ENCODE results near the gene CATSPERB. TPM values are rescaled to one million over a fixed set of nuclear protein-coding genes. Genes with fewer than 3 reads are reported as not detected.

CATSPERB gene
- total RNA-seq, 4 donors from 2014 or later, result 0.29 to 4.1 (median 2.6) TPM

- no peak for DNase-seq
- H3K27ac ChIP-seq, result no peak overlapping the region
- no peaks in the 10 kb centered on the region for H3K36me3 ChIP-seq
- H3K27me3 ChIP-seq, result no peaks in the 10 kb centered on the region
- H3K4me1 ChIP-seq, result no peaks in the 10 kb centered on the region
- H3K4me3 ChIP-seq, result no peak overlapping the region
- no peak for TF ChIP-seq POLR2A (IDR thresholded peaks at IDR 0.05)
- intact Hi-C loops (cut with DNase I; ENCODE audit: low total_unique reads), result no loop called here
- no peaks in the 10 kb centered on the region for H3K9me3 ChIP-seq
Measured at GRCh38 chr14:91654836-91655235, 77.0 kb downstream of the CATSPERB start.

DNA sequence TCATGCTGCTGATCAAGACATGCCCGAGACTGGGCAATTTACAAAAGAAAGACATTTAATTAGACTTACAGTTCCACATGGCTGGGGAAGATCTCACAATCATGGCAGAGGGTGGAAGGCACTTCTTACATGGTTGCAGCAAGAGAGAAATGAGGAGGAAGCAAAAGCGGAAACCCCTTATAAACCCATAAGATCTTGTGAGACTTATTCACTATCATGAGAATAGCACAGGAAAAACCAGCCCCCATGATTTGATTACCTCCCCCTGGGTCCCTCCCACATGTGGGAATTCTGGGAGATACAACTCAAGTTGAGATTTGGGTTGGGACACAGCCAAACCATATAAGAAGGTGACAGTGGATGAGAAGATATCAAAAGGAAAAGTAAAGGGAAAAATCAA lies 78.4 kb downstream of the CATSPERB start:
- H3K4me3 ChIP-seq, result no peak overlapping the region
- H3K27ac ChIP-seq, result no peak overlapping the region
- no peaks in the 10 kb centered on the region for H3K27me3 ChIP-seq
- no peak for TF ChIP-seq POLR2A (IDR thresholded peaks at IDR 0.05)
- no peak for TF ChIP-seq CTCF (IDR thresholded peaks at IDR 0.05)
- no peaks in the 10 kb centered on the region for H3K36me3 ChIP-seq
- intact Hi-C loops (cut with DNase I; ENCODE audit: low total_unique reads), result no loop called here
- H3K9me3 ChIP-seq, result no peaks in the 10 kb centered on the region
- H3K4me1 ChIP-seq, result no peaks in the 10 kb centered on the region
- DNase-seq, result no peak

- Histone ChIP-seq H3K27ac (no peak overlapping the region), H3K9me3 (no peaks in the 10 kb centered on the region), H3K4me3 (no peak overlapping the region), H3K36me3 (no peaks in the 10 kb centered on the region), H3K4me1 (no peaks in the 10 kb centered on the region), H3K27me3 (no peaks in the 10 kb centered on the region)
- intact Hi-C loops (cut with DNase I; ENCODE audit: low total_unique reads), result no loop called here
- TF ChIP-seq POLR2A (IDR thresholded peaks at IDR 0.05) (no peak), CTCF (IDR thresholded peaks at IDR 0.05) (peak; percentile 64 to 71 (median 67))
- DNase-seq, result peak in 1 of 2 donors; percentile 23
Measured at GRCh38 chr14:91649930-91650329, 82.0 kb downstream of the CATSPERB start.

DNA sequence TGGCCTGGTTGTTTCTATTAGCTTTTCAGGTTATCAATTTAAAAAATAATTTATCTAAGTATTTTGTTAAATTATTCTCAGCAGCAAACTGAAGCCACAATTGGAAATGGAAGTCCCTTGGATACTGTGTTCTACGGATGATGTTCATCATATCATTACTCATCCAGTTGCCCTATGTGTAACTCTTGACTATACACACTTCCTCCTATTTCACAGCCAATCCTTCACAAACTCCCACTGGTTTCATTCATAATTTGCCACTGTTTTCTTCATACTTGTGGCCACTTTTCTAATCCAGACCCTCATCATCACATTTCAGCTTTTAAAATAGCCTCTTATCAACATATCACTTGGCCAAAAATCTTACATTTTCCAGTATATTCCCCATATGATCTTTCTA lies 84.0 kb downstream of the CATSPERB start:
- no peaks in the 10 kb centered on the region for H3K36me3 ChIP-seq
- H3K27ac ChIP-seq, result no peak overlapping the region
- intact Hi-C loops (cut with DNase I; ENCODE audit: low total_unique reads), result no loop called here
- no peaks in the 10 kb centered on the region for H3K4me1 ChIP-seq
- no peak overlapping the region for H3K4me3 ChIP-seq
- H3K27me3 ChIP-seq, result no peaks in the 10 kb centered on the region
- TF ChIP-seq POLR2A (IDR thresholded peaks at IDR 0.05), result no peak
- TF ChIP-seq CTCF (IDR thresholded peaks at IDR 0.05), result no peak
- H3K9me3 ChIP-seq, result no peaks in the 10 kb centered on the region
- no peak for DNase-seq

DNA sequence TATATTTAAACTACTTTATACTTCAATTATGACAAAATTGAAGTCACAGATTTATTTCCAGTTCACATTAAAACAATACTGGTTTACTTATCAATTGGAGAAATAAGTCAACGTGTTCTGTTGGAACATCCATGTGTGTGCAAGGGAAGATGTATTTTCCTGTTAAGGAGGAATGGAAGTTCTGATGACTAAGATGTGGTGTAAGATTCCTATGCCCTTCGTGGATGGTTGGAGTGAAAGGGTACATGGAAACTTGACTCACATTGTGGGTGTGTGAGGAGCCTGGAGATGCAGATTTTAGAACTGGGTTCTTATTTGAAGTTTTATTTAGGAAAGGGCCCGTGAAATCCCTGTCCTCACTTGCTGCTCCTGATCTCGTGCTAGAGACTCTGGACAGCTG lies 95.3 kb downstream of the CATSPERB start:
- no peak for TF ChIP-seq CTCF (IDR thresholded peaks at IDR 0.05)
- no peak for TF ChIP-seq POLR2A (IDR thresholded peaks at IDR 0.05)
- H3K36me3 ChIP-seq, result no peaks in the 10 kb centered on the region
- H3K4me3 ChIP-seq, result no peak overlapping the region
- H3K9me3 ChIP-seq, result no peaks in the 10 kb centered on the region
- no peak overlapping the region for H3K27ac ChIP-seq
- DNase-seq, result no peak
- no peaks in the 10 kb centered on the region for H3K27me3 ChIP-seq
- intact Hi-C loops (cut with DNase I; ENCODE audit: low total_unique reads), result no loop called here
- H3K4me1 ChIP-seq, result no peaks in the 10 kb centered on the region

DNA sequence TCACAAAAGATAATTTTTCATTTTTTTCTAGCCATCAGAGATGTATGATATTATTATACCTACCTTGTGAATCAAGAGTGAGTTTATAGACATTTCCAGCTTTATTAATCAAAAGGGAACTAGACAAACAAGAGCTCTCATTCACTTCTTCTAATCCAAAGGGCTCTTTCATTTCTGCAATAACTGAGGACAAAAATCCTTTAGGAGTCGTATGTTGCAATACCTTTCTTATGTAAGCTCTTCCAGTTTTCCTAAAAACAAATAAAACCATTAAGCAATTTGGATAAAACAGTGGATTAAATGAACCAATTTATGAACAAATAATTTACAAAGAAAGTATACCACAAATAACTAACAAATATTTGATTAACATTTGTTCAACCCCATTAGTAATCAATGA lies 107.1 kb downstream of the CATSPERB start:
- H3K27me3 ChIP-seq, result no peaks in the 10 kb centered on the region
- H3K27ac ChIP-seq, result no peak overlapping the region
- DNase-seq, result no peak
- H3K4me3 ChIP-seq, result no peak overlapping the region
- intact Hi-C loops (cut with DNase I; ENCODE audit: low total_unique reads), result no loop called here
- H3K9me3 ChIP-seq, result no peaks in the 10 kb centered on the region
- no peak for TF ChIP-seq POLR2A (IDR thresholded peaks at IDR 0.05)
- no peak for TF ChIP-seq CTCF (IDR thresholded peaks at IDR 0.05)
- H3K4me1 ChIP-seq, result no peaks in the 10 kb centered on the region
- no peaks in the 10 kb centered on the region for H3K36me3 ChIP-seq

Measured in uterus (tissue), 4 donors.